NCI-H2029 treated with DMSO at 0.1 percent for 48 hours (cell line): ENCODE data around the gene POU2F1.

ENCODE experiments used
- DNase-seq: peaks from one replicate; lab custom pipeline; 2025; lab: John Stamatoyannopoulos, UW

Gene POU2F1

GRCh38 chr1:167220537-167221125 is at the start of gene POU2F1:
Gene POU2F1, plus strand, starts transcription at chr1:167220886. Its CDS starts 12 bp downstream, at chr1:167220898.
- DNase-seq, result peak; percentile 88

GRCh38 chr1:167171286-167171929 is 49.3 kb upstream of the POU2F1 start:
- DNase-seq, result no peak

GRCh38 chr1:167173516-167174184 is 47.0 kb upstream of the POU2F1 start:
- no peak for DNase-seq

GRCh38 chr1:167175901-167176300 is 44.8 kb upstream of the POU2F1 start:
- no peak for DNase-seq

GRCh38 chr1:167178831-167179230 is 41.9 kb upstream of the POU2F1 start:
- DNase-seq, result no peak

GRCh38 chr1:167182571-167183320 is 37.9 kb upstream of the POU2F1 start:
- no peak for DNase-seq

- no peak for DNase-seq
These were observed 36.6 kb upstream of the POU2F1 start for GRCh38 chr1:167184081-167184480.

GRCh38 chr1:167185062-167185461 is 35.6 kb upstream of the POU2F1 start:
- DNase-seq, result no peak

GRCh38 chr1:167185974-167186657 is 34.6 kb upstream of the POU2F1 start:
- no peak for DNase-seq

- DNase-seq, result no peak
These were observed 33.9 kb upstream of the POU2F1 start for GRCh38 chr1:167186771-167187170.

- DNase-seq, result no peak
These were observed 29.9 kb upstream of the POU2F1 start for GRCh38 chr1:167190747-167191237.

GRCh38 chr1:167191958-167192357 is 28.7 kb upstream of the POU2F1 start:
- no peak for DNase-seq

- no peak for DNase-seq
These were observed 26.5 kb upstream of the POU2F1 start for GRCh38 chr1:167194182-167194581.

- DNase-seq, result no peak
These were observed 24.5 kb upstream of the POU2F1 start for GRCh38 chr1:167196166-167196565.

GRCh38 chr1:167197236-167197635 is 23.4 kb upstream of the POU2F1 start:
- no peak for DNase-seq

- no peak for DNase-seq
These were observed 23.0 kb upstream of the POU2F1 start for GRCh38 chr1:167197692-167198091.

GRCh38 chr1:167198518-167199133 is 22.1 kb upstream of the POU2F1 start:
- no peak for DNase-seq

- DNase-seq, result no peak
These were observed 21.0 kb upstream of the POU2F1 start for GRCh38 chr1:167199656-167200055.

- no peak for DNase-seq
These were observed 20.4 kb upstream of the POU2F1 start for GRCh38 chr1:167200272-167200671.

- DNase-seq, result no peak
These were observed 19.9 kb upstream of the POU2F1 start for GRCh38 chr1:167200749-167201148.

GRCh38 chr1:167202049-167202448 is 18.6 kb upstream of the POU2F1 start:
- no peak for DNase-seq
